Right atrium auricular region (tissue), 2 donors: ENCODE results near the gene LIMS1. TPM values are rescaled to one million over a fixed set of nuclear protein-coding genes. Genes with fewer than 3 reads are reported as not detected.

Source experiments
- DNase-seq: peaks from one replicate; pipeline ENCODE4 v3.0.0-alpha.2; 2019; ENCODE audit warnings: low spot score
- H3K27ac ChIP-seq, 2 donors: fragments of 200-600 bp; sonication (generic); 1 replicate in 1 of 2; 2 replicates in 1 of 2; pipeline ENCODE4 v1.5.1; 2016 to 2019
- H3K27me3 ChIP-seq, 2 donors: fragments of 200-600 bp; sonication (generic); one replicate each; pipeline versions ENCODE4 v1.5.1 to v1.6.0; 2017 to 2019
- H3K36me3 ChIP-seq: fragments of 200-600 bp; sonication (generic); one replicate; pipeline ENCODE4 v1.5.1; 2016
- H3K4me1 ChIP-seq, 2 donors: fragments of 200-600 bp; sonication (generic); one replicate each; pipeline versions ENCODE4 v1.5.1 to v1.6.0; 2017 to 2019
- H3K4me3 ChIP-seq, 2 donors: fragments of 200-600 bp; sonication (generic); 1 replicate in 1 of 2; 2 replicates in 1 of 2; pipeline ENCODE4 v1.5.1; 2017 to 2019; ENCODE audit warnings: mild to moderate bottlenecking in 1 of 2, moderate library complexity in 1 of 2
- H3K9me3 ChIP-seq, 2 donors: fragments of 200-600 bp; sonication (generic); one replicate each; pipeline ENCODE4 v1.5.1; 2019
- total RNA-seq, 2 donors: library from RNA; depleted of rRNA; stranded (reverse); fragments of >200 nt; gene quantifications; one replicate each; pipeline ENCODE4 v1.1.0, GENCODE V29; 2016
- TF ChIP-seq, protein P1 (sequence below), 2 donors: fragments of 200-600 bp; sonication (generic); IDR thresholded peaks; one replicate each; pipeline ENCODE4 v1.5.1; 2019; ENCODE audit warnings: antibody characterized with exemption in 2 of 2

LIMS1 gene
- total RNA-seq, 2 donors from 2014 or later, result 66.7 to 106 TPM

DNA sequence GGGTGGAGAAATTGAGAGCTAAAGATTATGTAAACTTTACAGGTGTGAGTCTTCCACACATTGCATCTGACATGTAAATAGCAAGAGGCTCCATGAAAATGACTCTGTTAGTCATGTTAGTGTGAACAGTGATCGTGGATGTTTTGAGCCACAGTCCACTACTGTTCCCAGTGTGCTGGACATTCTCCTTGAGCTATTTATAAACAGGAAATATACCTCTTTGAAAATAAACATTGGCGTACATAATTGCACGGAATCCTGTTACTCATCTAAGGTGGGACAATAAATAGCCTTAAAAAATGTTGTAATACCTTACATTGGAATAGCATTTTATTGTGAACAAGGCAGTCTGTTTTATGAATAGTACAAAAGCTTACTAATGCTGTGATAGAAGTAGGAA lies 37.0 kb downstream of the LIMS1 start:
- no peaks in the 10 kb centered on the region for H3K9me3 ChIP-seq
- no peaks in the 10 kb centered on the region for H3K27me3 ChIP-seq
- DNase-seq, result no peak
- peaks cover 0 to 44% of the 10 kb centered on the region in 2 donors for H3K4me1 ChIP-seq
- no peak overlapping the region for H3K27ac ChIP-seq
- no peaks in the 10 kb centered on the region for H3K36me3 ChIP-seq
- TF ChIP-seq, protein P1, sequence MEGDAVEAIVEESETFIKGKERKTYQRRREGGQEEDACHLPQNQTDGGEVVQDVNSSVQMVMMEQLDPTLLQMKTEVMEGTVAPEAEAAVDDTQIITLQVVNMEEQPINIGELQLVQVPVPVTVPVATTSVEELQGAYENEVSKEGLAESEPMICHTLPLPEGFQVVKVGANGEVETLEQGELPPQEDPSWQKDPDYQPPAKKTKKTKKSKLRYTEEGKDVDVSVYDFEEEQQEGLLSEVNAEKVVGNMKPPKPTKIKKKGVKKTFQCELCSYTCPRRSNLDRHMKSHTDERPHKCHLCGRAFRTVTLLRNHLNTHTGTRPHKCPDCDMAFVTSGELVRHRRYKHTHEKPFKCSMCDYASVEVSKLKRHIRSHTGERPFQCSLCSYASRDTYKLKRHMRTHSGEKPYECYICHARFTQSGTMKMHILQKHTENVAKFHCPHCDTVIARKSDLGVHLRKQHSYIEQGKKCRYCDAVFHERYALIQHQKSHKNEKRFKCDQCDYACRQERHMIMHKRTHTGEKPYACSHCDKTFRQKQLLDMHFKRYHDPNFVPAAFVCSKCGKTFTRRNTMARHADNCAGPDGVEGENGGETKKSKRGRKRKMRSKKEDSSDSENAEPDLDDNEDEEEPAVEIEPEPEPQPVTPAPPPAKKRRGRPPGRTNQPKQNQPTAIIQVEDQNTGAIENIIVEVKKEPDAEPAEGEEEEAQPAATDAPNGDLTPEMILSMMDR (IDR thresholded peaks at IDR 0.05), result no peak
- no peak overlapping the region for H3K4me3 ChIP-seq

DNA sequence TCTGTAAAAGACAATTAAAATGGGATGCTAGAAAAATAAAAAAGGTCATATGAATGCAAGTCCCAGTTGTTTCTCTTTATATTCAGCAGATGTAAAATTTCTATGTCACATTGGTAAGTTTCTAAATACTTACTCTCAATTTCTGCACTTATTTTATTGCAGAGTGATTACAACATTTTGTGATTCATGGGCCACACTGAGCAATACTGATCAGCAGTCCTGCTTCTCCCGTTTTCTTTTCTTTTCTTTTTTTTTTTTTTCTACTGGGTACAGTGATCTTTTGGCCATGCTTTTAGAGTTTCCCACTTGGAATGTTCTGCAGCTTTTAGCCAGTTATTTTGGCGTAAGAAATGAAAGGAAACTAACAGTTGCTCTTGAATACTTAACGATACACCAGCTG lies 38.8 kb downstream of the LIMS1 start:
- Histone ChIP-seq H3K27ac (peak overlapping the region in 1 of 2 donors; percentile 9), H3K36me3 (no peaks in the 10 kb centered on the region), H3K4me3 (no peak overlapping the region), H3K9me3 (no peaks in the 10 kb centered on the region), H3K27me3 (no peaks in the 10 kb centered on the region), H3K4me1 (peaks cover 0 to 44% of the 10 kb centered on the region in 2 donors)
- TF ChIP-seq, protein P1 (IDR thresholded peaks at IDR 0.05), result no peak
- no peak for DNase-seq

DNA sequence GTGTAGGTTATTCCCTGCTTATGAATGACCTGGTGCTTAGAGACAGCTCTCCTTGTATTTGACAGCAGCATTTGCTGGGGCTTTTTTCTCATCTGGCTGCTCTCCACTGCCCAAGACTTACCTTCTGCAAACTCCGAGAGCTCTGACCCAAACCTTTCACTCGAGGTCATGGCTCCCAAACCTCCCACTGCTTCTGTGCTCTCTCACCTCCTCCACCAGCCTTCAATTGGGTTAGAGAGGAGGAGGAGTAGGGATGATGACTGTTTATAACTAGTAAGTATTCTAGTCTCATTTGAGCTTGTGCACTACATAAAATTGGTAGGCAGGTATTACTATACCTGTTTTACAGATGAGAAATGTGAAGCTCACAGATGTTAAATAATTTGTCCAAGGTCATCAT lies 40.1 kb downstream of the LIMS1 start:
- Histone ChIP-seq H3K27ac (no peak overlapping the region), H3K9me3 (no peaks in the 10 kb centered on the region), H3K36me3 (no peaks in the 10 kb centered on the region), H3K4me3 (no peak overlapping the region), H3K4me1 (peaks cover 0 to 46% of the 10 kb centered on the region in 2 donors), H3K27me3 (no peaks in the 10 kb centered on the region)
- TF ChIP-seq, protein P1 (IDR thresholded peaks at IDR 0.05), result no peak
- no peak for DNase-seq

DNA sequence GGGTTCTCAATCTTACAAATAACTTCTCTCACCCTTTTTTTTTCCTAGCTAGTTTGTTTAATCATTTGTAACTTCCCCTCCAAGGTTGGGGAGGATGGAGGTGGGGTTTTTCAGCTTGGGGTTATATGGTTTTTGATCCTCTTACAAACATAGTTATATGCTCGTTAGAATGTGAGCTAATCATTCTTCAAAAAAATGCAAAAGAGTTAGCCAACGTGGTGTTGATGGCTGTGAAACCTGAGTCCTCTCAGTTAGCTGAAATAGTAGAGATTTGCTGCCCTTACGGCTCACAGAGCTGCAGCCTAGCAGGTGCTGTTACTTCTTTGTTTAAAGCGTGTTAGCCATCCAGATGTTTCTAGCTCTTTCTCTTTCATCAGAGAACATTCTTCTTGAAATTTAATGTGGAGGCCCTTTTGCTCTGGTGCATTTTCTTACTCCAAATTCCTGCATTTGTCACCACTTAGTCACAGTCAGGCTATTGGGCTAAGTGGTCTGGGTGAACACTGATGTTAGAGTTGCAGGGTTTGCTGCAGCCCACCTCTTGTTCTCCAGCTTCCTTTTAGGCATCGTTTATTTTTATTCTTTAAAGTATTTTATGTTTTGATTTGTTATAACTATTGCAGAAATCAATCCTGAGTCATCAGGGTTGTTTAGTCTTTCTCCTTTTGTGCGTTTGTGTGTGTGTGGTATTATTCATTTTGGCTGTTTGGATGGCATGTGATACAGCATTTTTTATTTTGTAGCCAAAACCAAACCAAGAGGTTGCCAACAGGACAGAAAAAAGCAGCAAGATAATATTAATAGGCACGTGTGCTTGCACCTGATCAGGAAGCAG lies 41.1 kb downstream of the LIMS1 start:
- H3K9me3 ChIP-seq, result no peaks in the 10 kb centered on the region
- no peaks in the 10 kb centered on the region for H3K27me3 ChIP-seq
- no peaks in the 10 kb centered on the region for H3K36me3 ChIP-seq
- TF ChIP-seq, protein P1 (IDR thresholded peaks at IDR 0.05), result no peak
- no peak for DNase-seq
- H3K27ac ChIP-seq, result no peak overlapping the region
- H3K4me1 ChIP-seq, result peaks cover 0 to 53% of the 10 kb centered on the region in 2 donors
- no peak overlapping the region for H3K4me3 ChIP-seq

DNA sequence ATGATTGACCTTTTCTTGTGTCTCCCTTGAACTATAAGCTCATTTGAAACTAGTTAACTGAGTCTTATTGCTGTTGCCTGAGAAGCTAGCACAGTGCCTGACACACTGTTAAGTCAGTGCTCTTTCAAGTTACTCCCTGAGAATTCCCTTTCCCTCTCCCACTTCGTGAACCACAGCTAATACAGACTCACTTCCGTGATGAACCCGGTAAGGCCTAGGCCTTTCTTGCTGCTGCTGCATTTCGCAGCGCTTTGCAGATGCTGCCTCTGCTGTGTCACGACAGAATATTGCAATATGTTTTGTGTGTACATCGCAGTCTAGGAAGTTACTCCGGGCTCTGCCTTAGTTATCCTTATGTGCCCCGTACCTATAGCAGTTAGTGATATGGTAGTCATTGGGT lies 42.8 kb downstream of the LIMS1 start:
- Histone ChIP-seq H3K4me3 (no peak overlapping the region), H3K9me3 (no peaks in the 10 kb centered on the region), H3K4me1 (peaks cover 0 to 41% of the 10 kb centered on the region in 2 donors), H3K27me3 (no peaks in the 10 kb centered on the region), H3K36me3 (no peaks in the 10 kb centered on the region), H3K27ac (no peak overlapping the region)
- TF ChIP-seq, protein P1 (IDR thresholded peaks at IDR 0.05), result no peak
- DNase-seq, result no peak
